AG04449 (cell line): Measurements from ENCODE around the gene RAP1GAP2.
A peak's percentile ranks its signal among the peaks of the same experiment; 100 is the strongest.
"Not testable (repeated sequence)": the region's sequence is repeated elsewhere in the genome, so short reads cannot be mapped to it uniquely, and the experiment has no call there.

Experiments used
- CTCF ChIA-PET: fragments of 350-600 bp; formaldehyde crosslinking; extraction: SDS; loops from one replicate; lab custom pipeline; 2021; ENCODE audit warnings: antibody characterized with exemption; lab: Yijun Ruan, JAX
- POLR2A ChIA-PET: fragments of 400-600, 350-600 bp; formaldehyde crosslinking; extraction: SDS; loops from one replicate; lab custom pipeline; 2020; ENCODE audit warnings: antibody characterized with exemption, inconsistent platforms; lab: Yijun Ruan, JAX
- DNase-seq: peaks from one replicate; pipeline ENCODE4 v3.0.0-alpha.2; 2010; ENCODE audit warnings: low read depth, low spot score
- H3K4me3 ChIP-seq: 2 replicates; pipeline ENCODE4 v1.5.1; 2011; ENCODE audit warnings: low read depth, mild to moderate bottlenecking, control low read depth, low read length
- TF ChIP-seq, protein P1 (sequence below): IDR thresholded peaks from one replicate; pipeline ENCODE4 v1.5.1; 2011; ENCODE audit warnings: mild to moderate bottlenecking, moderate library complexity, low read length, control low read depth, inconsistent platforms; ENCODE audit not compliant: insufficient read depth; ENCODE audit errors: missing control alignments

RAP1GAP2 gene

GRCh38 chr17:2888326-2888725 is 92.1 kb downstream of the RAP1GAP2 start:
- TF ChIP-seq, protein P1, sequence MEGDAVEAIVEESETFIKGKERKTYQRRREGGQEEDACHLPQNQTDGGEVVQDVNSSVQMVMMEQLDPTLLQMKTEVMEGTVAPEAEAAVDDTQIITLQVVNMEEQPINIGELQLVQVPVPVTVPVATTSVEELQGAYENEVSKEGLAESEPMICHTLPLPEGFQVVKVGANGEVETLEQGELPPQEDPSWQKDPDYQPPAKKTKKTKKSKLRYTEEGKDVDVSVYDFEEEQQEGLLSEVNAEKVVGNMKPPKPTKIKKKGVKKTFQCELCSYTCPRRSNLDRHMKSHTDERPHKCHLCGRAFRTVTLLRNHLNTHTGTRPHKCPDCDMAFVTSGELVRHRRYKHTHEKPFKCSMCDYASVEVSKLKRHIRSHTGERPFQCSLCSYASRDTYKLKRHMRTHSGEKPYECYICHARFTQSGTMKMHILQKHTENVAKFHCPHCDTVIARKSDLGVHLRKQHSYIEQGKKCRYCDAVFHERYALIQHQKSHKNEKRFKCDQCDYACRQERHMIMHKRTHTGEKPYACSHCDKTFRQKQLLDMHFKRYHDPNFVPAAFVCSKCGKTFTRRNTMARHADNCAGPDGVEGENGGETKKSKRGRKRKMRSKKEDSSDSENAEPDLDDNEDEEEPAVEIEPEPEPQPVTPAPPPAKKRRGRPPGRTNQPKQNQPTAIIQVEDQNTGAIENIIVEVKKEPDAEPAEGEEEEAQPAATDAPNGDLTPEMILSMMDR = no peak
- POLR2A ChIA-PET = no interaction called here
- CTCF ChIA-PET = no interaction called here
- H3K4me3 ChIP-seq = no peak overlapping the region
- DNase-seq = no peak

GRCh38 chr17:2889256-2889655 is 93.0 kb downstream of the RAP1GAP2 start:
- ChIA-PET POLR2A (no interaction called here), CTCF (no interaction called here)
- H3K4me3 ChIP-seq = no peak overlapping the region
- DNase-seq = no peak
- TF ChIP-seq, protein P1 = no peak

DNA sequence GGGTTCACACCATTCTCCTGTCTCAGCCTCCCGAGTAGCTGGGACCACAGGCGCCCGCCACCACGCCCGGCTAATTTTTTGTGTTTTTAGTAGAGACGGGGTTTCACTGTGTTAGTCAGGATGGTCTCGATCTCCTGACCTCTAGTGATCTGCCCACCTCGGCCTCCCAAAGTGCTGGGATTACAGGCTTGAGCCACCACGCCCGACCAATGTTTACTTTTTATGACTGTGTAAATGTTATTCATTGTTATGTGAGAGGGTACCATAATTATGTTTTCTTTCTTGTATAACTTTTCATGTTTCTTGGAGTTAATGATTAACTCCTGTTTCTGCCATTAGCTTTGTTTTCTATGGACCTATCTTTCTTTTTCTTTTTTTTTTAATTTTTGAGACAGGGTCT is 94.5 kb downstream of the RAP1GAP2 start:
- not testable (repeated sequence) for DNase-seq

DNA sequence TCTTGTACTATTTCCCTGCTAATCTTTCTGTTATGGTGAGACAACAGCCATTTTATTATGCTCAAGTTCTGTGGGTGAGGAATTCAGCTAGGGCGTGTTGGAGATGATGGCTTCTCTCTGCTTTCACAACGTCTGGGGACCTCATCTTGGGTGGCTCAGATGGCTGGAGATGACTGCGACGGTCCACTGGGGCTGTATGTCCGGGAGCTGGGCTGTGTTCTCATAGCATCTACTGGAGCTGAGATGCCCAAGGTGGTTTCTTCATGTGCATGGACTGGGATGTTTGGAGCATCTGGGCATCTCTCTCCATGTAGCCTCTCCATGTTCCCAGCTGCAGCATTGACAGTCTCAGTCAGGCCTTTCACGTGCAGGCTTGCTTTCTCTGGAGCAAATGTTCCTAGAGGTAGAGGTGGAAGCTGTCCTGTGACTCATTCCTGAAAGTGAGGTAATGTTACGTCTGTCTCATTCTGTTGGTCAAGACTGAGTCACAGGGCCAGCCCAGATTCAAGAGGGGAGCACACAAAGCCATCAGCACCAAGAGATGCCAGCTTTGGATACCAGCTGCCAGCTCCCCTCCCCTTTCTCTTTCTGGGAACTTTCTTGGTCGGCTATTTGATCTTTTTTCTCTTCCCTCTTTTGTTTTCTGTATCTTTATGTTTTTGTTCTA is 96.2 kb downstream of the RAP1GAP2 start:
- ChIA-PET CTCF (no interaction called here), POLR2A (no interaction called here)
- DNase-seq = peak; percentile 16
- H3K4me3 ChIP-seq = no peak overlapping the region
- TF ChIP-seq, protein P1 = no peak

More for the DNA sequence above, 94.5 kb downstream of the RAP1GAP2 start:
- H3K4me3 ChIP-seq, POLR2A ChIA-PET, CTCF ChIA-PET: not testable (repeated sequence)

GRCh38 chr17:2893422-2893914 is 97.2 kb downstream of the RAP1GAP2 start:
- CTCF ChIA-PET = no interaction called here
- POLR2A ChIA-PET = no interaction called here
- DNase-seq = no peak

DNA sequence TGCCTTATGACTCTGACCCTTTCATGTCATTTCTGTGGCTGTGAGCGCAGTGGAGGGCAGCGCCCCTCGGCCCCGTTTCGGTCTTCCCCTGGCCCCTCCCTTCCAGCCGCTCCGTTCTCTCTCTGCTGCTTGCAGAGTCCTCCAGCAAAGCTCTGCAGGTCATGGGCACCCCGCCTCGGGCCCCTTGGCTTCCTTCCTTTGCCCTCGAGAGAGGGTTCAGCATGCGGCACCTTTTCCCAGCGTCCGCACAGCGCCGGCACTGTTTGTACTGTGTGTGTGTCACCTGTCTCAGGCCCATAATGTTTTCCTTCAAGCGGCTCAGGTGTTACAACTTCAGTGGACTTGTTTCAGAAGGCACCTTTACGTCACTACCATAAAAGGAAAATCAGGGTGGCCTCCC is 98.5 kb downstream of the RAP1GAP2 start:
- POLR2A ChIA-PET = no interaction called here
- H3K4me3 ChIP-seq = no peak overlapping the region
- DNase-seq = no peak
- TF ChIP-seq, protein P1 = no peak
- CTCF ChIA-PET = no interaction called here

More at GRCh38 chr17:2893422-2893914, 97.2 kb downstream of the RAP1GAP2 start:
- no peak overlapping the region for H3K4me3 ChIP-seq
- TF ChIP-seq, protein P1 = no peak

GRCh38 chr17:2897605-2898004 is 101.4 kb downstream of the RAP1GAP2 start:
- ChIA-PET CTCF (interaction anchor here (0.8 kb wide), 1 partner anchor 15 kb away, joined by 3 read pairs; no protein-coding TSS in a partner anchor), POLR2A (no interaction called here)
- no peak for DNase-seq
- TF ChIP-seq, protein P1 = no peak
- no peak overlapping the region for H3K4me3 ChIP-seq
